ENCODE data around the gene SNX8.

The SNX8 gene

DNA sequence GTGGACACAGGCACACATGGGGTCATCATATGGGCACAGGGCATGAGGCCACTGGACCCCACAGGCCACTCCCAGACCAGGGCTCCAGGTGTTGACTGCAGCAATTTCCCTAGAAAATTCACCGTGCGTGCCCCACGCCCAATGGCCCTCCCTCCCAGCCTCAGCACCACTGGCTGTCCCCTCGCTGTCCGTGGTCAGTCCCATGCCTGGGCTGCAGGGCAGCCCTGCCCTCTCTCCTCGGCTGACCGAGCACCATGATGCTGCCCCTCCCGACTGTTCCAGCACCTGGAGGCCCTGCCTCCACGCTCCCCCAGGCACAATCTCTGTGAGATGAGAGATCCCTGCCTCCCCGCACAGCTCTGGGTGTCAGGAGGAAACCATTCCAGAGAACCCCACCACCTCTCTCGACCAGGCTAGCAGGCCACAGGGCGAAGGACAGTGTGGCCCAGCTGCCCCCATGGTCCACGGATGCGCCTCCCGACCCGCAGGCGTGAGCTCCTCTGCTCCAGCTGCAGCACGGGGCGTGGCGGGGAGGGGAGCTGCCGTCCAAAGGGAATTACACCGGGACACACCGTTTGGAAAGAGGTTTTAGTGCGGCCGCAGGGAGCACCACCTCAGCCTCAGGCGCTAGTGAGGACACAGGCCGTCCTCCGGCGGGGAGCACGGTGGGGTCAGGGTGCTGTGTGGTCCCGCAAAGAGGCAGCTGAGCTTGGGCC, 59.7 kb downstream of the SNX8 start:
- Histone ChIP-seq H3K27me3 (ENCODE audit: low read depth, low read length) (no peaks in the 10 kb centered on the region), H3K9ac (ENCODE audit: low read length) (no peak overlapping the region), H3K79me2 (ENCODE audit: low read length) (no peaks in the 10 kb centered on the region), H3K4me1 (ENCODE audit: low read length) (peaks cover 13% of the 10 kb centered on the region), H3K36me3 (replicated peaks; ENCODE audit: low read depth, low read length) (no peaks in the 10 kb centered on the region), H2AFZ (ENCODE audit: low read depth, low read length) (no peak overlapping the region), H3K4me2 (ENCODE audit: low read length) (no peak overlapping the region), H3K4me3 (ENCODE audit: low read length) (no peak overlapping the region), H3K9me3 (ENCODE audit: insufficient read depth, low read length) (no peaks in the 10 kb centered on the region), H3K27ac (ENCODE audit: low read length) (no peak overlapping the region), H4K20me1 (ENCODE audit: insufficient read depth, low read length) (no peaks in the 10 kb centered on the region)
- TF ChIP-seq CTCF (IDR thresholded peaks at IDR 0.05; ENCODE audit: low read depth, low read length) (no peak), EZH2phosphoT487 (IDR thresholded peaks at IDR 0.05; ENCODE audit: low read depth) (no peak)

GRCh38 chr7:2253525-2254244, 60.6 kb downstream of the SNX8 start:
- Histone ChIP-seq H4K20me1 (ENCODE audit: insufficient read depth, low read length) (no peaks in the 10 kb centered on the region), H3K4me2 (ENCODE audit: low read length) (no peak overlapping the region), H3K27ac (ENCODE audit: low read length) (no peak overlapping the region), H3K27me3 (ENCODE audit: low read depth, low read length) (no peaks in the 10 kb centered on the region), H3K79me2 (ENCODE audit: low read length) (no peaks in the 10 kb centered on the region), H3K4me3 (ENCODE audit: low read length) (no peak overlapping the region), H2AFZ (ENCODE audit: low read depth, low read length) (no peak overlapping the region), H3K9ac (ENCODE audit: low read length) (no peak overlapping the region), H3K36me3 (replicated peaks; ENCODE audit: low read depth, low read length) (no peaks in the 10 kb centered on the region), H3K4me1 (ENCODE audit: low read length) (peaks cover 4% of the 10 kb centered on the region), H3K9me3 (ENCODE audit: insufficient read depth, low read length) (no peaks in the 10 kb centered on the region)
- TF ChIP-seq EZH2phosphoT487 (IDR thresholded peaks at IDR 0.05; ENCODE audit: low read depth) (no peak), CTCF (IDR thresholded peaks at IDR 0.05; ENCODE audit: low read depth, low read length) (no peak)

GRCh38 chr7:2253021-2253420, 61.2 kb downstream of the SNX8 start:
- Histone ChIP-seq H3K27ac (ENCODE audit: low read length) (no peak overlapping the region), H3K27me3 (ENCODE audit: low read depth, low read length) (no peaks in the 10 kb centered on the region), H3K9me3 (ENCODE audit: insufficient read depth, low read length) (no peaks in the 10 kb centered on the region), H3K9ac (ENCODE audit: low read length) (no peak overlapping the region), H3K79me2 (ENCODE audit: low read length) (no peaks in the 10 kb centered on the region), H4K20me1 (ENCODE audit: insufficient read depth, low read length) (no peaks in the 10 kb centered on the region), H3K4me3 (ENCODE audit: low read length) (no peak overlapping the region), H3K4me2 (ENCODE audit: low read length) (no peak overlapping the region), H3K36me3 (replicated peaks; ENCODE audit: low read depth, low read length) (no peaks in the 10 kb centered on the region), H3K4me1 (ENCODE audit: low read length) (no peaks in the 10 kb centered on the region), H2AFZ (ENCODE audit: low read depth, low read length) (no peak overlapping the region)
- TF ChIP-seq CTCF (IDR thresholded peaks at IDR 0.05; ENCODE audit: low read depth, low read length) (no peak), EZH2phosphoT487 (IDR thresholded peaks at IDR 0.05; ENCODE audit: low read depth) (no peak)
